GM23338 (cell line): ENCODE data around the gene CDAN1.
"Not testable (repeated sequence)": the region's sequence is repeated elsewhere in the genome, so short reads cannot be mapped to it uniquely, and the experiment has no call there.

Source experiments
- CTCF ChIP-seq, 2 experiments: fragments of 200-600 bp in 1 of 2; sonication (generic) in 1 of 2; conservative IDR thresholded peaks; 2 replicates each; pipeline versions ENCODE4 v1.5.1 to v1.6.1; 2016 to 2017; ENCODE audit warnings: antibody characterized with exemption in 2 of 2, low read depth in 2 of 2, mild to moderate bottlenecking in 2 of 2, moderate library complexity in 1 of 2
- EZH2 ChIP-seq: fragments of 200-600 bp; sonication (generic); IDR thresholded peaks from one replicate; pipeline ENCODE4 v1.8.0; 2017; ENCODE audit warnings: antibody characterized with exemption, mild to moderate bottlenecking, low read depth; ENCODE audit not compliant: unreplicated experiment
- NANOG ChIP-seq: IDR thresholded peaks from 2 replicates; pipeline ENCODE4 v1.6.1; 2016; ENCODE audit warnings: antibody characterized with exemption, borderline replicate concordance
- ZNF114 ChIP-seq: fragments of 250-450 bp; sonication (Bioruptor Pico); IDR thresholded peaks from 2 replicates; pipeline ENCODE4 v1.5.0; 2020; ENCODE audit warnings: mild to moderate bottlenecking, moderate library complexity
- TF ChIP-seq, protein P1 (sequence below): IDR thresholded peaks from one replicate; pipeline ENCODE4 v1.6.1; 2018; ENCODE audit warnings: antibody characterized with exemption; ENCODE audit not compliant: unreplicated experiment

GRCh38 chr15:42764154-42764731, 27.3 kb upstream of the CDAN1 start:
- TF ChIP-seq, protein P1, sequence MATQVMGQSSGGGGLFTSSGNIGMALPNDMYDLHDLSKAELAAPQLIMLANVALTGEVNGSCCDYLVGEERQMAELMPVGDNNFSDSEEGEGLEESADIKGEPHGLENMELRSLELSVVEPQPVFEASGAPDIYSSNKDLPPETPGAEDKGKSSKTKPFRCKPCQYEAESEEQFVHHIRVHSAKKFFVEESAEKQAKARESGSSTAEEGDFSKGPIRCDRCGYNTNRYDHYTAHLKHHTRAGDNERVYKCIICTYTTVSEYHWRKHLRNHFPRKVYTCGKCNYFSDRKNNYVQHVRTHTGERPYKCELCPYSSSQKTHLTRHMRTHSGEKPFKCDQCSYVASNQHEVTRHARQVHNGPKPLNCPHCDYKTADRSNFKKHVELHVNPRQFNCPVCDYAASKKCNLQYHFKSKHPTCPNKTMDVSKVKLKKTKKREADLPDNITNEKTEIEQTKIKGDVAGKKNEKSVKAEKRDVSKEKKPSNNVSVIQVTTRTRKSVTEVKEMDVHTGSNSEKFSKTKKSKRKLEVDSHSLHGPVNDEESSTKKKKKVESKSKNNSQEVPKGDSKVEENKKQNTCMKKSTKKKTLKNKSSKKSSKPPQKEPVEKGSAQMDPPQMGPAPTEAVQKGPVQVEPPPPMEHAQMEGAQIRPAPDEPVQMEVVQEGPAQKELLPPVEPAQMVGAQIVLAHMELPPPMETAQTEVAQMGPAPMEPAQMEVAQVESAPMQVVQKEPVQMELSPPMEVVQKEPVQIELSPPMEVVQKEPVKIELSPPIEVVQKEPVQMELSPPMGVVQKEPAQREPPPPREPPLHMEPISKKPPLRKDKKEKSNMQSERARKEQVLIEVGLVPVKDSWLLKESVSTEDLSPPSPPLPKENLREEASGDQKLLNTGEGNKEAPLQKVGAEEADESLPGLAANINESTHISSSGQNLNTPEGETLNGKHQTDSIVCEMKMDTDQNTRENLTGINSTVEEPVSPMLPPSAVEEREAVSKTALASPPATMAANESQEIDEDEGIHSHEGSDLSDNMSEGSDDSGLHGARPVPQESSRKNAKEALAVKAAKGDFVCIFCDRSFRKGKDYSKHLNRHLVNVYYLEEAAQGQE, result not testable (repeated sequence)
- TF ChIP-seq CTCF (conservative IDR thresholded peaks at IDR 0.05; ENCODE audit: low read depth in 2 of 2); EZH2; ZNF114 (CRISPR knock-in tag); NANOG: not testable (repeated sequence)
